K562 (cell line): ENCODE data around the gene RAMP2. TPM values are rescaled to one million over a fixed set of nuclear protein-coding genes. Genes with fewer than 3 reads are reported as not detected.

Source experiments
- E2F3 ChIP-seq: fragments of 250-450 bp; sonication (Bioruptor Pico); IDR thresholded peaks from 2 replicates; pipeline ENCODE4 v1.4.0; 2020; ENCODE audit warnings: mild to moderate bottlenecking
- GATAD2B ChIP-seq: fragments of 450-650 bp; IDR thresholded peaks from 2 replicates; pipeline ENCODE4 v1.6.1; 2017; ENCODE audit warnings: mild to moderate bottlenecking, borderline replicate concordance
- HLTF ChIP-seq: fragments of 450-650 bp; IDR thresholded peaks from 2 replicates; pipeline ENCODE4 v1.6.1; 2016
- LCOR ChIP-seq: sonication (generic); formaldehyde crosslinking; IDR thresholded peaks from 2 replicates; pipeline ENCODE4 v1.8.0; 2022; ENCODE audit warnings: mild to moderate bottlenecking, missing genetic modification reagents
- MAFF ChIP-seq: IDR thresholded peaks from 2 replicates; pipeline ENCODE4 v1.6.1; 2012; ENCODE audit warnings: low read length, improper control_type of control experiment
- MEF2D ChIP-seq: conservative IDR thresholded peaks from 2 replicates; pipeline ENCODE4 v1.6.1; 2016; ENCODE audit warnings: low read depth, missing genetic modification characterization, missing compliant biosample characterization
- TRIM28 ChIP-seq: fragments of 450-650 bp; IDR thresholded peaks from 2 replicates; pipeline ENCODE4 v1.6.1; 2017
- ZBTB7A ChIP-seq: IDR thresholded peaks from 2 replicates; pipeline ENCODE4 v1.6.1; 2011; ENCODE audit warnings: low read depth, mild to moderate bottlenecking, low read length, moderate library complexity, borderline replicate concordance; ENCODE audit not compliant: control insufficient read depth
- ZNF175 ChIP-seq: fragments of 200-800 bp; sonication (Bioruptor generic); IDR thresholded peaks from 2 replicates; pipeline ENCODE4 v1.6.1; 2016; ENCODE audit warnings: low read depth, mild to moderate bottlenecking, missing genetic modification characterization, missing compliant biosample characterization
- polyA plus RNA-seq, 8 experiments: library from polyadenylated mRNA; depleted of rRNA in 4 of 8; stranded (reverse) in 5 of 8; unstranded in 3 of 8; fragments of >200 nt; fragmentation: Nextera tagmentation in 2 of 8; fragmentation: Illumina TruSeq in 1 of 8; extraction: Ambion mirVana in 2 of 8; extraction: Trizol in 1 of 8; gene quantifications; 2 replicates each; pipeline versions ENCODE4 v1.2.1 to v1.2.3, GENCODE V29; 2011 to 2014; ENCODE audit warnings: inconsistent platforms in 1 of 8, missing spikeins in 1 of 8
- total RNA-seq, 7 experiments: library from RNA; depleted of rRNA in 6 of 7; stranded (reverse); fragments of >200 nt in 6 of 7; fragmentation: Illumina TruSeq in 2 of 7; extraction: Trizol in 2 of 7; gene quantifications; 2 replicates each; pipeline versions ENCODE4 v1.2.1 to v1.2.3, GENCODE V29; 2011 to 2021; ENCODE audit warnings: low replicate concordance in 1 of 7
- TF ChIP-seq, protein P1 (sequence below), 2 experiments: fragments of 450-650 bp; formaldehyde crosslinking in 1 of 2; IDR thresholded peaks; 2 replicates each; pipeline versions ENCODE4 v1.4.0 to v1.6.1; 2014 to 2020; ENCODE audit warnings: mild to moderate bottlenecking in 2 of 2, borderline replicate concordance in 1 of 2, low read depth in 1 of 2
- TF ChIP-seq, protein P2 (sequence below): sonication (generic); formaldehyde crosslinking; IDR thresholded peaks from 2 replicates; pipeline ENCODE4 v1.8.0; 2022; ENCODE audit warnings: mild to moderate bottlenecking, missing genetic modification reagents, borderline replicate concordance
- TF ChIP-seq, protein P3 (sequence below): IDR thresholded peaks from 2 replicates; pipeline ENCODE4 v1.6.1; 2011; ENCODE audit warnings: borderline replicate concordance, low read depth, mild to moderate bottlenecking, moderate library complexity, low read length; ENCODE audit not compliant: insufficient read depth, poor library complexity, severe bottlenecking

Gene RAMP2
- total and polyA plus RNA-seq, 9 of the 15 experiments (the other 6 are each of a cell fraction or from before 2014, with no cell fraction given): not detected

DNA sequence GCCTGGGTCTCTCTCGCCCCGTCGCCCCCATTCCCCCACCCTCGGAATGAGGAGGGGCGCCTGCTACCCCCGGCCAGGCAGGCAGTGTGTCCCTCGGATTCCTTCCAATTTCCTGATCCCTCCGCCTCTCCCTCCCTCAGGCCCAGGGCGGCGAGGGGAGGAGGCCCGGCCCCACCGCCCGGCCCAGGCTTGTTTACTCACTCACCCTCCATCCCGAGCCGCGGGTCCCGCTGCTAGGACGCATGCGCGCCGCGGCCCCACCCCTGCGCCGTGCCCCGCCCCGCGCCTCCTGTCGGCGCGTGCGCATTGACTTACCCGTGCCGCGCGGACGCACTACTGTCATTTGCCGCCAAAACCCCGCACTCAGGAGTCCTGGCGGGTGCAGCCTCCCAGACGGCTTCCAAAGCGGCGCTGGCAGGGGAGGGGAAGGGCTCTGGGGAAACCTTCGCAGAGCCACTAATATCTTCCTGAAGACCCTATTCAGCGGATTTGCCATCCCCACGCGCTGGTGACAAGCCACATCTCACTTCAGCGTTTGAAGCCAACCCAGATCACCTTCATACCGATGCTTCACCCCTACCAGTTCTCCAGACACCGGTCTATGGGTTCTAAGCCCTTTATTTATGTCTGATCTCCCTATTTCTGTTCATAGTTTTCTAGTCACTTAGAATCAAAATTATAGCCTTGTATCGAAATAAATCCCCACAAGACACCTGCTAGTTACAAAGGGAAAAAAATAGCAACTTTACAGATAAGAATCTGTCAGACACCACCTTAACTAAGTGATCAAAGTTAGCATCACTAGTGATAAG lies 16.0 kb upstream of the RAMP2 start, which contains the start of gene EZH1 (continued):
- TF ChIP-seq, protein P1, sequence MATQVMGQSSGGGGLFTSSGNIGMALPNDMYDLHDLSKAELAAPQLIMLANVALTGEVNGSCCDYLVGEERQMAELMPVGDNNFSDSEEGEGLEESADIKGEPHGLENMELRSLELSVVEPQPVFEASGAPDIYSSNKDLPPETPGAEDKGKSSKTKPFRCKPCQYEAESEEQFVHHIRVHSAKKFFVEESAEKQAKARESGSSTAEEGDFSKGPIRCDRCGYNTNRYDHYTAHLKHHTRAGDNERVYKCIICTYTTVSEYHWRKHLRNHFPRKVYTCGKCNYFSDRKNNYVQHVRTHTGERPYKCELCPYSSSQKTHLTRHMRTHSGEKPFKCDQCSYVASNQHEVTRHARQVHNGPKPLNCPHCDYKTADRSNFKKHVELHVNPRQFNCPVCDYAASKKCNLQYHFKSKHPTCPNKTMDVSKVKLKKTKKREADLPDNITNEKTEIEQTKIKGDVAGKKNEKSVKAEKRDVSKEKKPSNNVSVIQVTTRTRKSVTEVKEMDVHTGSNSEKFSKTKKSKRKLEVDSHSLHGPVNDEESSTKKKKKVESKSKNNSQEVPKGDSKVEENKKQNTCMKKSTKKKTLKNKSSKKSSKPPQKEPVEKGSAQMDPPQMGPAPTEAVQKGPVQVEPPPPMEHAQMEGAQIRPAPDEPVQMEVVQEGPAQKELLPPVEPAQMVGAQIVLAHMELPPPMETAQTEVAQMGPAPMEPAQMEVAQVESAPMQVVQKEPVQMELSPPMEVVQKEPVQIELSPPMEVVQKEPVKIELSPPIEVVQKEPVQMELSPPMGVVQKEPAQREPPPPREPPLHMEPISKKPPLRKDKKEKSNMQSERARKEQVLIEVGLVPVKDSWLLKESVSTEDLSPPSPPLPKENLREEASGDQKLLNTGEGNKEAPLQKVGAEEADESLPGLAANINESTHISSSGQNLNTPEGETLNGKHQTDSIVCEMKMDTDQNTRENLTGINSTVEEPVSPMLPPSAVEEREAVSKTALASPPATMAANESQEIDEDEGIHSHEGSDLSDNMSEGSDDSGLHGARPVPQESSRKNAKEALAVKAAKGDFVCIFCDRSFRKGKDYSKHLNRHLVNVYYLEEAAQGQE (IDR thresholded peaks at IDR 0.05; ENCODE audit: borderline replicate concordance): no peak; the same call in 1 of the 2 replicates
- TF ChIP-seq, protein P1 (CRISPR knock-in tag; IDR thresholded peaks at IDR 0.05; ENCODE audit: low read depth): no peak
- TF ChIP-seq ZNF175 (CRISPR knock-in tag) (peak; percentile 68; the same call in 1 of the 2 replicates), GATAD2B (no peak), MEF2D (tag) (no peak), E2F3 (CRISPR knock-in tag) (peak; percentile 93), MAFF (no peak), TRIM28 (no peak), HLTF (no peak), LCOR (CRISPR knock-in tag) (peak; percentile 76), ZBTB7A (no peak)
- TF ChIP-seq, protein P2, sequence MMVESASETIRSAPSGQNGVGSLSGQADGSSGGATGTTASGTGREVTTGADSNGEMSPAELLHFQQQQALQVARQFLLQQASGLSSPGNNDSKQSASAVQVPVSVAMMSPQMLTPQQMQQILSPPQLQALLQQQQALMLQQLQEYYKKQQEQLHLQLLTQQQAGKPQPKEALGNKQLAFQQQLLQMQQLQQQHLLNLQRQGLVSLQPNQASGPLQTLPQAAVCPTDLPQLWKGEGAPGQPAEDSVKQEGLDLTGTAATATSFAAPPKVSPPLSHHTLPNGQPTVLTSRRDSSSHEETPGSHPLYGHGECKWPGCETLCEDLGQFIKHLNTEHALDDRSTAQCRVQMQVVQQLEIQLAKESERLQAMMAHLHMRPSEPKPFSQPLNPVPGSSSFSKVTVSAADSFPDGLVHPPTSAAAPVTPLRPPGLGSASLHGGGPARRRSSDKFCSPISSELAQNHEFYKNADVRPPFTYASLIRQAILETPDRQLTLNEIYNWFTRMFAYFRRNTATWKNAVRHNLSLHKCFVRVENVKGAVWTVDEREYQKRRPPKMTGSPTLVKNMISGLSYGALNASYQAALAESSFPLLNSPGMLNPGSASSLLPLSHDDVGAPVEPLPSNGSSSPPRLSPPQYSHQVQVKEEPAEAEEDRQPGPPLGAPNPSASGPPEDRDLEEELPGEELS (CRISPR knock-in tag): 0 out of 2 replicates have a peak, but pooled peaks have one; percentile 27
- TF ChIP-seq, protein P3, sequence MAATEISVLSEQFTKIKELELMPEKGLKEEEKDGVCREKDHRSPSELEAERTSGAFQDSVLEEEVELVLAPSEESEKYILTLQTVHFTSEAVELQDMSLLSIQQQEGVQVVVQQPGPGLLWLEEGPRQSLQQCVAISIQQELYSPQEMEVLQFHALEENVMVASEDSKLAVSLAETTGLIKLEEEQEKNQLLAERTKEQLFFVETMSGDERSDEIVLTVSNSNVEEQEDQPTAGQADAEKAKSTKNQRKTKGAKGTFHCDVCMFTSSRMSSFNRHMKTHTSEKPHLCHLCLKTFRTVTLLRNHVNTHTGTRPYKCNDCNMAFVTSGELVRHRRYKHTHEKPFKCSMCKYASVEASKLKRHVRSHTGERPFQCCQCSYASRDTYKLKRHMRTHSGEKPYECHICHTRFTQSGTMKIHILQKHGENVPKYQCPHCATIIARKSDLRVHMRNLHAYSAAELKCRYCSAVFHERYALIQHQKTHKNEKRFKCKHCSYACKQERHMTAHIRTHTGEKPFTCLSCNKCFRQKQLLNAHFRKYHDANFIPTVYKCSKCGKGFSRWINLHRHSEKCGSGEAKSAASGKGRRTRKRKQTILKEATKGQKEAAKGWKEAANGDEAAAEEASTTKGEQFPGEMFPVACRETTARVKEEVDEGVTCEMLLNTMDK: no peak
